HepG2 (cell line): Measurements from ENCODE around the gene STEAP1B. TPM values are rescaled to one million over a fixed set of nuclear protein-coding genes. Genes with fewer than 3 reads are reported as not detected.
A peak's percentile ranks its signal among the peaks of the same experiment; 100 is the strongest.

Experiments
- ATF6 ChIP-seq: sonication (generic); formaldehyde crosslinking; conservative IDR thresholded peaks from 2 replicates; pipeline ENCODE4 v1.4.0; 2020; ENCODE audit warnings: missing genetic modification reagents
- ELF4 ChIP-seq: sonication (generic); formaldehyde crosslinking; IDR thresholded peaks from 2 replicates; pipeline ENCODE4 v1.5.0; 2020; ENCODE audit warnings: missing genetic modification reagents, mild to moderate bottlenecking, moderate library complexity, borderline replicate concordance
- FOXC1 ChIP-seq: sonication (generic); formaldehyde crosslinking; IDR thresholded peaks from 2 replicates; pipeline ENCODE4 v1.8.0; 2022; ENCODE audit warnings: mild to moderate bottlenecking, missing genetic modification reagents, borderline replicate concordance
- JARID2 ChIP-seq: sonication (generic); formaldehyde crosslinking; IDR thresholded peaks from 2 replicates; pipeline ENCODE4 v1.8.1; 2023; ENCODE audit warnings: missing genetic modification reagents, inconsistent platforms; ENCODE audit not compliant: insufficient replicate concordance
- PHF20 ChIP-seq: sonication (generic); formaldehyde crosslinking; IDR thresholded peaks from 2 replicates; pipeline ENCODE4 v1.5.0; 2020; ENCODE audit warnings: mild to moderate bottlenecking, missing genetic modification reagents
- REPIN1 ChIP-seq: sonication (generic); formaldehyde crosslinking; IDR thresholded peaks from 2 replicates; pipeline ENCODE4 v1.8.0; 2022; ENCODE audit warnings: missing genetic modification reagents, low read depth, mild to moderate bottlenecking, borderline replicate concordance
- ZBTB49 ChIP-seq: sonication (generic); formaldehyde crosslinking; IDR thresholded peaks from 2 replicates; pipeline ENCODE4 v1.4.0; 2020; ENCODE audit warnings: missing genetic modification reagents, borderline replicate concordance
- ZFYVE20 ChIP-seq: sonication (generic); formaldehyde crosslinking; IDR thresholded peaks from 2 replicates; pipeline ENCODE4 v1.8.0; 2023; ENCODE audit warnings: low read depth, mild to moderate bottlenecking, moderate library complexity, missing genetic modification reagents, borderline replicate concordance
- ZNF317 ChIP-seq: sonication (generic); formaldehyde crosslinking; IDR thresholded peaks from 2 replicates; pipeline ENCODE4 v1.5.0; 2020; ENCODE audit warnings: mild to moderate bottlenecking, missing genetic modification reagents
- ZNF572 ChIP-seq: sonication (generic); formaldehyde crosslinking; IDR thresholded peaks from 2 replicates; pipeline ENCODE4 v1.5.1; 2020; ENCODE audit warnings: mild to moderate bottlenecking, missing genetic modification reagents
- ZNF609 ChIP-seq: sonication (generic); formaldehyde crosslinking; IDR thresholded peaks from 2 replicates; pipeline ENCODE4 v1.4.0; 2020; ENCODE audit warnings: mild to moderate bottlenecking, missing genetic modification reagents, borderline replicate concordance
- ZNF660 ChIP-seq: sonication (generic); formaldehyde crosslinking; IDR thresholded peaks from 2 replicates; pipeline ENCODE4 v1.5.1; 2020; ENCODE audit warnings: mild to moderate bottlenecking, low read depth, missing genetic modification reagents, borderline replicate concordance
- ZNF670 ChIP-seq: sonication (generic); formaldehyde crosslinking; IDR thresholded peaks from 2 replicates; pipeline ENCODE4 v1.8.0; 2022; ENCODE audit warnings: mild to moderate bottlenecking, missing genetic modification reagents, borderline replicate concordance
- ZNF768 ChIP-seq: sonication (generic); formaldehyde crosslinking; IDR thresholded peaks from 2 replicates; pipeline ENCODE4 v1.4.0; 2020; ENCODE audit warnings: missing genetic modification reagents
- polyA plus RNA-seq, 8 experiments: library from polyadenylated mRNA; depleted of rRNA in 3 of 8; stranded (reverse) in 7 of 8; unstranded in 1 of 8; fragments of >200 nt; fragmentation: Illumina TruSeq in 4 of 8; extraction: Trizol in 4 of 8; gene quantifications; 2 replicates each; pipeline versions ENCODE4 v1.2.1 to v1.2.3, GENCODE V29; 2011 to 2016; ENCODE audit warnings: low read depth in 4 of 8, missing spikeins in 1 of 8, mixed read lengths in 1 of 8; ENCODE audit not compliant: insufficient read depth in 1 of 8
- total RNA-seq, 5 experiments: library from RNA; depleted of rRNA; stranded (reverse); fragments of >200 nt; fragmentation: Illumina TruSeq; extraction: Trizol; gene quantifications; 2 replicates each; pipeline ENCODE4 v1.2.3, GENCODE V29; 2016; ENCODE audit warnings: low read depth in 1 of 5
- TF ChIP-seq, protein P1 (sequence below): sonication (generic); formaldehyde crosslinking; IDR thresholded peaks from 2 replicates; pipeline ENCODE4; 2020; ENCODE audit warnings: missing genetic modification reagents, mild to moderate bottlenecking, borderline replicate concordance

STEAP1B gene
- total and polyA plus RNA-seq, 2 of the 13 experiments (the other 11 are each of a cell fraction or from before 2014, with no cell fraction given): not detected

DNA sequence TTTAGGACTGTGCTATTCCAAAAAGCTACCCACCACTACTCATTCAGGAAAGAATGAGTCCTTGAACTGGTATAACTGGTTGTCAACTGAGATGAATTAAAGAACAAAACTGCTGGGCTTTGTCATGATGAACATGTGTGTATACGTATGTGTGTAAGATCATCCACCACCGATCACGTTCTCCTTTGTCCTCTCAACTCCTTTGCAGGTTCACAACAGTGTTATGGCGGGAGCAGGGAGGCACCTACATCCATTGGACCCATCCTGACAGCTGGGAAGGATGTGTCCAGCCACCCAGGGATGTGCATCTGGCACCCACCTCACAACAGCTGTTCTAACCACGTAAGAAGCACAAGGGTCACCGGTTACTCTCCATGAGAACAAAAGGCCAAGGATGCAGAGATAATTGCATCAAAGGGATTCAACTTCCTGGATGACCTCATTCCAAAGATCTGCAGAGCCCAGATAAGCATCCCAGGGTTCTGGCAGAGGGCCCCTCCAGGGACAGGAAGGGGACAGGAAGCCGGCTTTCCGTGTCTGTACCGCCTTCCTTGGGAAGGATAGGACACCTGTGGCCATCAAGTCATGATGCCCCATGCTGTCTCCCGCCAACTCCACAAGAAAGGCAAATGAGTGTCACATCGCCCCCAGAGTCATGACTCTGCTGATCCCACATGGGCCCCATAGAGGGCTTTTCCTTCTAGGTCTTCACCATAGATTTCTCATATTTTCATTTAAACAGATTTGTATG is 66.1 kb downstream of the STEAP1B start (continued):
- no peak for TF ChIP-seq ZBTB49 (CRISPR knock-in tag)
- no peak for TF ChIP-seq REPIN1 (CRISPR knock-in tag)
- TF ChIP-seq ZNF768 (CRISPR knock-in tag): no peak
- no peak for TF ChIP-seq FOXC1
- no peak for TF ChIP-seq ZNF670
- TF ChIP-seq PHF20 (CRISPR knock-in tag): no peak
- no peak for TF ChIP-seq JARID2 (CRISPR knock-in tag)
- peak; percentile 62; the same call in 1 of the 2 replicates for TF ChIP-seq ZNF317
- no peak for TF ChIP-seq ATF6 (CRISPR knock-in tag)
- no peak for TF ChIP-seq ZFYVE20 (CRISPR knock-in tag)
- TF ChIP-seq ZNF660 (CRISPR knock-in tag): no peak
- no peak; the same call in 1 of the 2 replicates for TF ChIP-seq ELF4 (CRISPR knock-in tag)
- TF ChIP-seq ZNF609: no peak; the same call in 1 of the 2 replicates
- no peak for TF ChIP-seq ZNF572
- TF ChIP-seq, protein P1, sequence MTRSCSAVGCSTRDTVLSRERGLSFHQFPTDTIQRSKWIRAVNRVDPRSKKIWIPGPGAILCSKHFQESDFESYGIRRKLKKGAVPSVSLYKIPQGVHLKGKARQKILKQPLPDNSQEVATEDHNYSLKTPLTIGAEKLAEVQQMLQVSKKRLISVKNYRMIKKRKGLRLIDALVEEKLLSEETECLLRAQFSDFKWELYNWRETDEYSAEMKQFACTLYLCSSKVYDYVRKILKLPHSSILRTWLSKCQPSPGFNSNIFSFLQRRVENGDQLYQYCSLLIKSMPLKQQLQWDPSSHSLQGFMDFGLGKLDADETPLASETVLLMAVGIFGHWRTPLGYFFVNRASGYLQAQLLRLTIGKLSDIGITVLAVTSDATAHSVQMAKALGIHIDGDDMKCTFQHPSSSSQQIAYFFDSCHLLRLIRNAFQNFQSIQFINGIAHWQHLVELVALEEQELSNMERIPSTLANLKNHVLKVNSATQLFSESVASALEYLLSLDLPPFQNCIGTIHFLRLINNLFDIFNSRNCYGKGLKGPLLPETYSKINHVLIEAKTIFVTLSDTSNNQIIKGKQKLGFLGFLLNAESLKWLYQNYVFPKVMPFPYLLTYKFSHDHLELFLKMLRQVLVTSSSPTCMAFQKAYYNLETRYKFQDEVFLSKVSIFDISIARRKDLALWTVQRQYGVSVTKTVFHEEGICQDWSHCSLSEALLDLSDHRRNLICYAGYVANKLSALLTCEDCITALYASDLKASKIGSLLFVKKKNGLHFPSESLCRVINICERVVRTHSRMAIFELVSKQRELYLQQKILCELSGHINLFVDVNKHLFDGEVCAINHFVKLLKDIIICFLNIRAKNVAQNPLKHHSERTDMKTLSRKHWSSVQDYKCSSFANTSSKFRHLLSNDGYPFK (CRISPR knock-in tag): no peak; the same call in 1 of the 2 replicates
